ENCODE data around the gene TUBE1.

GRCh38 chr6:112123982-112124381, 36.7 kb upstream of the TUBE1 start:
- TF ChIP-seq CTCF (IDR thresholded peaks at IDR 0.05 in 4 of 5, conservative IDR thresholded peaks at IDR 0.05 in 1 of 5) (no peak), POLR2A (IDR thresholded peaks at IDR 0.05) (no peak)
